GM19467 (cell line): ENCODE measurements around the gene CLEC16A.

Experiments
- ATAC-seq: cut with Tn5 transposase; IDR thresholded peaks from one replicate; pipeline ENCODE4 v1.9.1; 2021; ENCODE audit warnings: mild to moderate bottlenecking, moderate library complexity; ENCODE audit not compliant: unreplicated experiment

The CLEC16A gene

DNA sequence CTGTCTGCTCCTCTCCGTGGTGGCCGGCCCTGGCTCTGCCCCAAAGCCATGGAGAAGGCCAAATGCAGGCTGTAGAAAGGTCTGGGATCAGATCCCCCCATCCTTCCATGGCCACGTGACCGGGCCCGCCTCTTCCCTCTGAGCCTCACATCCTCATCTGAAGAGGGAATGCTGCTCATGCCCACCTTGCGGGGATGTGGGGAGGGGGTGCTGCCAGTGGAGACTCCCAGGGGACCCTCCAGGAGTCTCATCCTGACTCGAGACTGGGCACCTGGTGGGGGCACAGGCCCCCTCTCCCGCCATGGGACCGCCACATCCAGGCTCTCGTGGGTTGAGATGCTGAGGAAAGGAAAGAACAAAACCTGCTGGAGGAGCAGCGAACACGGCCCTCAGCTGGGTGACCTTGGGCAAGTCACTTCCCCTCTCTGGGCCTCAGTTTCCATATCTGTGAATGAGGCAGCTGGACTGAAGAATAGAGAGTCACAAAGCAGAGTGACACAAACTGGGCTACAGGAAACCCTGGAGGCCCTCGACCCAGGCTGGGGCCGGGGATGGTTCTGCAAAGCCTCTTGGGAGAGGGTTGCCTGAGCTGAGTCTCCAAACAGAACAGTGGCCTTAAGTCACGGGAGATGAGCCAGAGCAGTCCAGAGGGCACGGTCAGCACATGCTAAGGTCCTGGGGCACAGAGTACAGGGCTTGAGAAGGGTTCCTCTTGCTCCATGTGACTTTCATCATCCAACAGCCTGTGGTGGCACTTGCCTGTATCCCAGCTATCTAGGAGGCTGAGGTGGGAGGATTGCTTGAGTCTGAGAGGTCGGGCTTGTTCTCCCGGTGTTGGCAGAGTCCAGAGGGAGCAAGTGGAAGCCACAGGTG, 281.5 kb downstream of the CLEC16A start:
- ATAC-seq = no peak

DNA sequence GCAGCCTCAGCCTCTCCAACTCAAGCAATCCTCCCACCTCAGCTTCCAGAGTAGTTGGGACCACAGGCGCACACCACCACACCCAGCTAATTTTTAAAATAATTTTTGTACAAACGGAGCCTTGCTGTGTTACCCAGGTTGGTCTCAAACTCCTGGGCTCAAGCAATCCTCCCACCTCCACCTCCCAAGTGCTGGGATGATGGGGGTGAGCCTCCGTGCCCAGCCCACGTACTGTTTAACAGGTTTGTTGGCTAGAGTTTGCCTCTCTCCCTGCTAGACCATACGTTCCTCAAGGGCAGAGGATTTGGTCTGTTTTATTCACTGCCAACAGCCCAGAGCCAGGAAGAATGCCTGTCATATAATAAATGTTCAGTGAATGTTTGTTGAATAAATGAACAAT, 285.1 kb downstream of the CLEC16A start:
- no peak for ATAC-seq

DNA sequence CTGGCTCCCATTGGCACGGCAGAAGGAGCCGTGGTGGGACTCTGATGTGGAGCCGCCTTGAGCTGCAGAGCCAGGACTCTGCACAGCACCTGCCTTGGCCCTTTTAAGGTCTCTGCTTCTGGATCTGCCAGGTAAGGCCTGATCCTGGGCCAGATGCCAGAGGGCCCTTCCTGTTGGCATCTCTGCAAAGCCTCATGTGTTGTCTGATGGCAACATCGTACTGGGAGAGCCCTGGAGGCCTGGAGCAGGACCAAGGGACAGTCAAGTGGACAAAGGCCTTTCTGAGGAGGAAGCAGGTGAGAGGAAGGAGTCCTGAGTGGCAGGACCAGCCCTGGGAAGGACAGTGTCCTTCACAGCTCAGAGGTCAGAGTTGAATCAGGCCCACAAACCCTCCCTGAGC, 285.5 kb downstream of the CLEC16A start:
- ATAC-seq = no peak

DNA sequence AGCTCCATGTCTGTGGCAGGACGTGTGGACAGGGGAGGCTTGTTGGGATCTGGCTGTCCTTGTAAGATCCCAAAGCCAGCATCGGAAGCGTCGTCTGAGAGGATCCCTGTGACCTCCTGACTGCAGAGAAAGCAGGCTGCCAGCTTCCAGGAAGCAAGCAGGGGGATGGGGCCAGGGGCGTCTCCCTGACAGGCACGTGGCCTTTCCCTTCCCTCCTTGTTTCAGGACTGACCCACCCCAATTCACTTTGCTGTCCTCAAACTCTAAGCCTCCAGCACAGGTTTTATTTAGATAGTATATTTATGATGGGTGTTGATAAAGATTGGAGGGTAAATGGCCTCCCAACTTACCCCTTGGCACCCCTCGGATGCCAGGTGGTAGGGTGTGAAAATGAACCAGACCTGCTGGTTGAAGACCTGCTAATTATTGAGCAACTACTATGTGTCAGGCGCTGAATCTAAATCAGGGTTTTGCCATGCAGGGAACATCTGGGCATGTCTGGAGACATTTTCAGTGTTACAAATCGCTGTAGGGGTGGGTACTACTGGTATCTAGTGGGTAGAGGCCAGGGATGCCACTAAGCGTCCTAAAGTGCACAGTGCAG, 287.1 kb downstream of the CLEC16A start:
- ATAC-seq = no peak
